HG03175 (cell line): Measurements from ENCODE around the gene S100A1.
"Not testable (repeated sequence)": the region's sequence is repeated elsewhere in the genome, so short reads cannot be mapped to it uniquely, and the experiment has no call there.

Experiments
- ATAC-seq: cut with Tn5 transposase; IDR thresholded peaks from one replicate; pipeline ENCODE4 v1.9.1; 2021; ENCODE audit warnings: mild to moderate bottlenecking, moderate library complexity; ENCODE audit not compliant: unreplicated experiment

The S100A1 gene

GRCh38 chr1:153651771-153652170, 23.5 kb downstream of the S100A1 start:
- ATAC-seq, result no peak

- ATAC-seq, result no peak
Observed at GRCh38 chr1:153652805-153653500, 24.7 kb downstream of the S100A1 start.

- no peak for ATAC-seq
Observed at GRCh38 chr1:153655333-153655732, 27.1 kb downstream of the S100A1 start.

GRCh38 chr1:153658400-153659174, 30.4 kb downstream of the S100A1 start, which contains the start of gene SNAPIN:
Gene SNAPIN (plus strand): TSS chr1:153658703. CDS start chr1:153658744, 41 bp downstream.
- peak; percentile 96 for ATAC-seq

- no peak for ATAC-seq
Observed at GRCh38 chr1:153659175-153659534, 30.9 kb downstream of the S100A1 start.

GRCh38 chr1:153659656-153660055, 31.4 kb downstream of the S100A1 start:
- ATAC-seq, result no peak

- no peak for ATAC-seq
Observed at GRCh38 chr1:153661111-153661708, 33.0 kb downstream of the S100A1 start.

- no peak for ATAC-seq
Observed at GRCh38 chr1:153662269-153662668, 34.0 kb downstream of the S100A1 start.

GRCh38 chr1:153663211-153663610, 35.0 kb downstream of the S100A1 start:
- no peak for ATAC-seq

- ATAC-seq, result no peak
Observed at GRCh38 chr1:153667439-153667838, 39.2 kb downstream of the S100A1 start.

GRCh38 chr1:153668672-153669071, 40.4 kb downstream of the S100A1 start:
- ATAC-seq, result not testable (repeated sequence)

- no peak for ATAC-seq
Observed at GRCh38 chr1:153669606-153670005, 41.4 kb downstream of the S100A1 start.

GRCh38 chr1:153670257-153670858, 42.1 kb downstream of the S100A1 start:
- ATAC-seq, result no peak

- peak; percentile 94 for ATAC-seq
Observed at GRCh38 chr1:153670859-153671627, 42.8 kb downstream of the S100A1 start, which contains the start of gene ILF2. Gene ILF2 (minus strand): TSS chr1:153670993. CDS start chr1:153670922, 71 bp downstream.

- ATAC-seq, result peak; percentile 13
Observed at GRCh38 chr1:153671628-153672353, 43.6 kb downstream of the S100A1 start.

GRCh38 chr1:153673511-153673910, 45.3 kb downstream of the S100A1 start:
- no peak for ATAC-seq

- no peak for ATAC-seq
Observed at GRCh38 chr1:153677718-153678518, 49.7 kb downstream of the S100A1 start.

GRCh38 chr1:153678519-153679336, 50.5 kb downstream of the S100A1 start, which contains the start of gene NPR1:
Gene NPR1 (plus strand): TSS chr1:153678688. CDS start chr1:153679109, 421 bp downstream.
- no peak for ATAC-seq
